NCI-H510A (cell line): ENCODE results near the gene SLC25A23.
A peak's percentile ranks its signal among the peaks of the same experiment; 100 is the strongest.
"Not testable (repeated sequence)": the region's sequence is repeated elsewhere in the genome, so short reads cannot be mapped to it uniquely, and the experiment has no call there.

Source experiments
- DNase-seq: peaks from one replicate; lab custom pipeline; 2025; lab: John Stamatoyannopoulos, UW

Gene SLC25A23

DNA sequence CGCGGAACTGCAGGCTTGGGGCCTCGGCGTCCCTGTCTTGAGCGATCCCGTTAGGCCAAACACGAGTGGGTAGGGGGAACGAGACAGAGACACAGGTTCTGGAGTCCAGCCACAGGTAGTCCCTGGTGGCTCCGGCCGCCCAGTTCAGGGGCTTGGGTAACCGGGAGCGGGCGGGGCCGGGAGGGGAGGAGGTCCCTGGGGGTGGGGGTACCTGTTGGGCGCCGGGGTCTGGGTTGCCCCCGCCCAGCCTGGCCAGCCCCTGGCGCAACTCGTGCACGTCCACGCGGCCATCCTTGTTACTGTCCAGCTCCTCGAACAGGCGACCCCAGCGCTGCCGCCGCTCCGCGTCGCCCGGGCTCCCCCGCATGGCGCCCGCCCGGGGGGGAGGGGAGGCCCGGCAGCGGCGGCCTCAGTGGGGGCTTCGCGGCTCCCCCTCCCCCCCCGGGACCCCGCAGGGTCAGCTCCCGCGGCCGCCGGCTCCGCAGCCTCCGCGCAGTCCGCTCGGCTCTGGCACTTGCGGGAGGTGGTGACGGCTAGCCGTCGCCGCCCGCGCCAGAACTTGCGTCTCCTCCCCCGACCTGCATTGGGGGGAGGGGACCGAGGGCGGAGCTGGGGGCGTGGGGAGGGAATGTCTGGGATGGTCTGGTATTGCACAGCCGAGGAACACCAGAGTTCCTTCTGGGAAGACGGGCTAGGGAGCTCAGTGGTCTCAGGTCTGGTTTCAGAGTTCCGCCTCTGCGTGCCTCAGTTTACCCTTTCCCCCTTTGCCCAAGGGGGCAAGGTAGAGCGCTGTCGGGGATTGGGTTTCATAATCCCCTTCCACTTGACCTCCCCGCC is at the start of gene SLC25A23:
Gene SLC25A23, minus strand, starts transcription at position 531 of the 837 bp plus-strand sequence. Its CDS starts 164 bp downstream, at position 367.
- DNase-seq, result peak; percentile 22

DNA sequence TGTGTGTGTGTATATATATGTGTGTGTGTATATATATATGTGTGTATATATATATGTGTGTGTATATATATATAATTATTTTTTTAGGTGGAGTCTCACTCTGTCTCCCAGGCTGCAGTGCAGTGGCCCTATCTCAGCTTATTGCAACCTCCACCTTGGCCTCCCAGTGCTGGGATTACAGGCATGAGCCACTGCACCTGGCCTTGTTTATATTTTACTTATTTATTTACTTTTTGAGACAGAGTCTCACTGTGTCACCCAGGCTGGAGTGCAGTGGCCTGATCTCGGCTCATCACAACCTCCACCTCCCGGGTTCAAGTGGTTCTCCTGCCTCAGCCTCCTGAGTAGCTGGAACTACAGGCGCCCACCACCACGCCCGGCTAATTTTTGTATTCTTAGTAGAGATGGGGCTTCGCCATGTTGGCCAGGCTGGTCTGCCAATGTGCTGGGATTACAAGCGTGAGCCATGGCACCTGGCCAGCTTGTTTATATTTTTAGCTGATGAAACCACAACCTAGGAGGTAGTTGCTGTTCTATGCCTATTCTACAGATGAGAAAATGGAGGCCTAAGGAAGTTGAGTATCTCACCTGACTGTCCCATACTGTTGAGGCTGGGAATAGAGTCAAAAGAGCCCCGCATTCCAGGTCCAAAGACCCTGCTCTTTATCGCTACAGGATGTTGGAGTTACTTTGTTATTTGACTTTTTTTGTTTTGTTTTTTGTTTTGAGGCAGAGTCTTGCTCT is 48.6 kb upstream of the SLC25A23 start:
- DNase-seq, result not testable (repeated sequence)

DNA sequence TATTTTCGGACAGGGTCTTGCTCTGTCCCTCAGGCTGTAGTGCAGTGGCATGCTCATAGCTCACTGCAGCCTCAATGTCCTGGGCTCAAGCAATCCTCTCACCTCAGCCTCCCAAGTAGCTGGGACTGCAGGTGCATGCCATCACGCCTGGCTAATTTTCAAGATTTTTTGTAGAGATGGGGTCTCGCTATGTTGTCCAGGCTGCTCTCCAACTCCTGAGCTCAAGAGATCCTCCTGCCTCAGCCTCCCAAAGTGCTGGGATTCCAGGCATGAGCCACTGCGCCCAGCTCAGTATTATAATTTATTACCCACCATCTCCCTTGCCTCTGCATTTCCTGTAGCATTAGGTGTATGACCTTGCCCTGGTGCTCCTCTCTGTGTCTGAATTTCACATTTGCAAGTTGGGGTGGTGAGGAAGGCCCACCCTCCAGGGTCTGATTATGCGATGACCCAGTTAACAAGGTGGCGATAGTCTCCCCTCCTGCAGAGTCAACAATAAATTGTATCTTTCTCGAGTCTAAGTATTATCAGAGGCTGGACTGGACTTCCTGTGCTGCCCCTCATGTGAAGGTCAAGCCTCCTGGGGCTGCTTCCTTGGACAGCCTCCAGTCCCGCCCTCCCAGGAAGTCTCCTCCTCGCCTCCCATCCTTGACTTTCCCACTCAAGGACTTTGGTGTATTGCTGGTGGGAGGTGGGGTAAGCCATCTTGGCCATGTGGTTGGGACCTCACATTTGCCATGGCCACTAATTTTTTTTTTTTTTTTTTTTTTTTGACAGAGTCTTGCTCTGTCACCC is 44.0 kb upstream of the SLC25A23 start:
- DNase-seq, result no peak

DNA sequence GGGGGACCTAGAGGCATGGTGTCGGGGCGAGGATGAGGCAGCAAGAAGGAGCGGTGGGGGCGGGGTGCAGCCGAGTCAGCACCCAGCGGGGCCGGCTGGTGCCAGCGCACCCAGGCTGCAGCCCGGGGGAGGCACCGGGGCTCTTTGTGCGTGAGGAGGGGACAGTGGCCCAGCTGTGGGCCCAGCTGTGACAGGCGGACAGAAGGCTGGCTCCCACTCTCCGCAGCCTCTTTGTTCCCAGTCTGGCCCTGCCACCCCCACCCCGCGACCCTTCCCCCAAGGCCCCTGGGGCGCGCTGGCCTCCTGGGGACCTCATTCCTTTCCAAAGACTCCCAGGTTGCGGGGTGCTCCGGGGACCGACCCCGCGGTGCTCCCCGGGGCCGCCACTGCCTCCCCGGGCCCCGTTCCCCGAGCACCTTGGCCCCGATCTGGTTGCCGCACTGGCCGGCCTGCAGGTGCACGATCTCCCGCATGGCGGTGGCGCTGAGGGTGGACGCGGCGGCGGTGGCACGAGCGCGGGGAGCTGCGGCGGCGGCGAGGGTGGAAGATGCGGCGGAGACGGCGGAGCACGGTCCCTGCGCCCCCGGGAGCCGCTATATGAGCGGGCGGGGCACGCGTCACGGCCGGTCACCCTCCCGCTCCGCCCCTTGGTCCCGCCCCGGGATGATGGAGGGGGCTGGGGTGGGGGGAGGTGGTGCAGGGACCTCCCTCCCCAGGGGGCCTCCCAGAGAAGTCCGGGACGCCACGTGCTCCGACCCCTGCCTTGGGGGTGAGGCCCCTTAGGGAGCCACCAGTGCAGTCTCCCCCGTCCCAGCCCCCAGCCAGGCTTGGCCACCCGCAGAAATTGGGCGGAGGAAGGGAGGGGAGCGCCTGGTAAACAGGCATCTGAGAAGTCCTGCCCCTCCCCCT is 42.4 kb upstream of the SLC25A23 start, which contains the start of gene TUBB4A:
Gene TUBB4A, minus strand, starts transcription at position 570 of the 909 bp plus-strand sequence. Its CDS starts 97 bp downstream, at position 473.
- DNase-seq, result no peak

DNA sequence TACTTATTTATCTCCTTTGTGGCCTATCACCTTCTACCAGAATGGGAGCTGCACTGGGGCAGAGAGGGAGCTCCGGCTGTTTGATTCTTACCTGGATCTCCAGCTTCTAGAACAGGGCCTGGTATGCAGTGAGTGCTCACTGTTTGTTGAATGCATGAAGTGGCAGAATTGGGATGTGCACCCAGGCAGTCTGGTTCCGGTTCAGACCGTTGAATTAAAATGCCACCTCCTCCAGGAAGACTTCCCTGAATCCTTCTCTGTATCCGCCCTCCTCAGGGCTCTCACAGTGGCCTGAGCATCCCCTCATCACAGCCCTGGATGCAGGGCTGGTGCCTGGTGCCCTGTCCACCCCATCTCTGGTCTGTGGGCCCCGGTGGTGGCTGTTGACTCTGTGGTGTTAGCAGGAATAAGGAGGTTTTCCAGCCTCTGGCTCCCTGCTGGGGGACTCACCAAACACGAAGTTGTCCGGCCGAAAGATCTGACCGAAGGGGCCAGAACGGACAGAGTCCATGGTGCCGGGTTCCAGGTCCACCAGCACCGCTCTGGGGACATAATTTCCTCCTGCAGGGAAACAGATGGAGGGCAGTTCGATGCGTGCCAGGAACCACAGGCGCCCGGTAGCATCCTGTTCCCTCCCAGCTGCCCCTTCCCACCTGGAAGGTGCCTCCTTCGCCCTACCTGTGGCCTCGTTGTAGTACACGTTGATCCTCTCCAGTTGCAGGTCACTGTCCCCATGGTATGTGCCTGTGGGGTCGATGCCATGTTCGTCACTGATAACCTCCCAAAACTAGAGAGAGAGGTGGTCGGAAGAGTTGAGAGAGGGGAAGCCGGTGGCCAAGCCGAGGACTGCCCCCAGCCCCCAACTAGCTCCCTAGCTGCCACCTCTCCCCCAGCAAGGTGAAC is 41.5 kb upstream of the SLC25A23 start:
- DNase-seq, result no peak

DNA sequence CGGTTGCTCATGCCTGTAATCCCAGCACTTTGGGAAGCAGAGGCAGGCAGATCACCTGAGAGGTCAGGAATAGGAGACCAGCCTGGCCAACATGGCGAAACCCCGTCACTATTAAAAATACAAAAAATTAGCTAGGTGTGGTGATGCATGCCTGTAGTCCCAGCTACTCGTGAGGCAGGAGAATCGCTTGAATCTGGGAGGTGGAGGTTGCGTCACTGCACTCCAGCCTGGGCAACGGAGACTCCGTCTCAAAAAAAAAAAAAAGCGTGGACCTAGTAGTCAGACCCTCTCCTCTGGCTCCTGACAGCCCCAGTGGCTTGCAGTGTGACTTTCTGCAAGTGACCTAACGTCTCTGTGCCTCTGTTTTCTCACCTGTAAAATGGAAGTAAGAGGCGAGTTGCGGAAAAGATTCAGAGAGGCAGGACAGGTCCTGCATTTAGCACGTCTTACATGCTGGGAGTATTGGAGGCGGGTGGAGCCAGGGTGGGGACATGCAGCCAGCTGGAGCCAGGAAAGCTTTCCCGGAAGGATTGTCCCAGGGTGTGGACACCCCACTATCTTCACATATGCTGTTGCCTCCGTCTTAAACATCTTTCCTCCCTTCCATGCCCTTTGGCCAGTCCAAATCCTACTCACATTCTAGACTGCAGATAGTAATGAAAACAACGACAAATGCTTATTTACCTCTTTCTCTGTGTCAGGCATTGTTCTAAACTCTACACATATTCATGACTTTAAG is 39.6 kb upstream of the SLC25A23 start:
- no peak for DNase-seq

DNA sequence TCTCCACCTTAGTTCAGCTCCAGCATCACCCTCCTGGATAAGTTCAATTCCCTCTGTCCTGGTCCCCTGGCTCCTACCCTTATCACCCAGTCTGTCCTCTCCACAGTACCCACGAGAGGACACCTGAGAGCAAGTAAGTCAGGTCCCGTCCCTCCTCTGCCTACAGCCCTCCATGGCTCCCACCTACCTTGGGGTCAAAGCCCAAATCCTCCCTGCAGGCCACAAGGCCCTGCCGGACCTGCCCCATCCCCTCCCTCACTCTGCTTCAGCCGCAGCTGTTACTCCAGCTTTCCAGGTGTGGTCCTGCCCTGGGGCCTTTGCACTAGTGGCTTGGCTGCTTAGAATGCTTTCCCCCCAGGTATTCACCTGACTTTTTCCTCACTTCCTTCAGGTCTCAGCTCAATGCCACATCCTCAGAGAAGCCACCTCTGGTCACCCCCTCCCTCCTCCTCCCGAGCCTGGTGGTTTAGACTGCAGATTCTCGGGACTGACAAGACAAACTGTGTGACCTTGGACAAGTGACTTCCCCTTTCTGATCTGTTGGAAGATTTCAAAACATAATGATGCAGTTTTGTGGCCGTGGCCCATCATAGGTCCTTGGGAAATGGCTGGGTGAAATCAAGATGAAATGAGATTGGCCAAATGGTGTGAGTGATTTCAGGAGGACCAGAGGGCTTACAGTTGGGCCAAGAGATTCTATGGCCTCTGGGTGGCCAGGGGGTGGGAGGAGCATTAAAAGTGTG is 38.9 kb upstream of the SLC25A23 start:
- DNase-seq, result no peak

DNA sequence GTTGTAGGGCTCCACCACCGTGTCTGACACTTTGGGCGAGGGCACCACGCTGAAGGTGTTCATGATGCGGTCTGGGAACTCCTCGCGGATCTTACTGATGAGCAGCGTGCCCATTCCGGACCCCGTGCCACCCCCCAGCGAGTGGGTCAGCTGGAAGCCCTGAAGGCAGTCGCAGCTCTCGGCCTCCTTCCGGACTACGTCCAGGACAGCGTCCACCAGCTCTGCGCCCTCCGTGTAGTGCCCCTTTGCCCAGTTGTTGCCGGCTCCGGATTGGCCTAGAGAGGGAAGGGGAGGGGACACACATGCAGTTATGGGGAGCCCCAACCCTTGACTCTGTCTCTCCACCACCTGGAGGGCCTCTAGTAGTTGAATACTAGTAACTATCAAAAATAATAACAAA is 36.4 kb upstream of the SLC25A23 start:
- no peak for DNase-seq

DNA sequence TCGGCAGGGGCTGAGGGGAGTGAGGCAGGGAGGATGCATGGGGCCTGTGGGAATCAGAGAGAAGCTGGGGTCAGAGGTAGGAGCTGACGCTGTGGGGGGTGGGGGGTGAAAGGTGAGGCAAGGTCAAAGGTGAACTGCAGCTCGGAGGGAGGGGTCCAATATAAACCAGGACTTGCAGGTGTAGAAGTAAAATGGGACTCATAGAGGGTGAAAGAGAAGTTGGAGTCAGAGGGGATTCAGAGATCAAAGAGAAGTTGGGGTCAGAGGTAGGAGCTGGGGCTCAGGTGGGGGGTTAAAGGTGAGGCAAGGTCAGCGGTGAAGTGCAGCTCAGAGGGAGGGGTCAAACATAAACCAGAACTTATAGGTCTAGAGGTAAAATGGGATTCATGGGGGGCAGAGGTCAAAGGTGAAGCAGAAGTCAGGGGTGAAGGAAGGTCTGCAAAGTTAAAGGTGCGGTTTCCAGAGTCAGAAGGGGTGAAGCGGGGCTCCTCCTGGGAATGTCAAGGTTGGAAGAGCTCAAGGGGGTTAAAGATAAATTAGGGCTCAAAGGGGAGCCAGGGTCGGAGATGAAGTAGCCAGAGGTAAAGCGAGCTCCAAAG is 34.9 kb upstream of the SLC25A23 start:
- no peak for DNase-seq

DNA sequence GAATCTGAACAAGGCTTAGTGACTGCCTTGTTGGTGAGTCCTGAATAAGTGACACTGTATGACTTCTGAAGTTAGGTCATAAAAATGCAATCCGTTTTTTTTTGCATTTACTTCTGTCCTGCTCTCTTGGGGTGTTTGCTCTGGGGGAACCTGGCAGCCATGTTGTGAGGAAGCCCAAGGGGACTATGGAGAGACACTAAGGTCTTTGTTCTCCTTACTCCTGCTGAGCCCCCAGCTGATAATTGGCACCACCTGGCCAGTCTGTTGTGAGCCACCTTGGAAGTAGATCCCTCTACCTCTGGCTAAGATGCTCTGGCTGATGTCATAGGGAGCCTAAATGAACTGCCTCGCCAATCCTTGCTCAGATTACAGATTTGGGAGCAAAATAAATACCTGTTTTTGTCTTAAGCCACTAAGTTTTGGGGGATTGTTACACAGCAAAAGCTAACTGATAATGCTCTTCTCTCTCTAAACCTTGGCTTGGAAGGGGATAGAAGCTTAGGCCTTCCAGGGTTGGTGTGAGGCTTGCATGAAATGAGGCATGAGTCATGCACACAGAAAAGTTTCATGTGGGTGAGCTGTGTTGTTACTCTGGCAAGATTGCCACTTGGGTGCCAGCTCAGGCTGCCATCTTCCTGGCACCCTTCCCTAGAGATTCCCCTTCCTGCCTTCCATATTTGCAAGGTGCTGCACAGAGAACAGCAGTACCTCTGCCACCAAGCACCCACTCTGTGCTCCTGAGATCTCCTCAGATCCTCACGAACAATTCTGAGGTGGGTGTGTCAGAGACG is 32.4 kb upstream of the SLC25A23 start:
- no peak for DNase-seq

DNA sequence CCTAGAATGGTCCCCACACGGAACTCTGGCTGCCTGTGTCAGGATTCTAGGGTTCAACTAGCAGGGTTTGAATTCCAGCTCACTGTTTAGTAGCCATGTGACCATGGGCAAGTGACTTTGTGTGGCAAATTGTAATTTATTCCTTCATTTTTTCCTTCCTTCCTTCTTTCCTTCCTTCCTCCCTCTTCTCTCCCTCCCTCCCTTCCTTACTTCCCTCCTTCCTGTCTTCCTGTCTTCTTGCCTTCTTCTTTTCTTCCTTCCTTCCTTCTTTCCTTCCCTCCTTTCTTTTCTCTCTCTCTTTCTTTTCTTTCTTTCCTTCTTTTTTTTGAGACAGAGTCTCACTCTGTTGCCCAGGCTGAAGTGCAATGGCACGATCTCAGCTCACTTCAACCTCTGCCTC is 30.5 kb upstream of the SLC25A23 start:
- no peak for DNase-seq

DNA sequence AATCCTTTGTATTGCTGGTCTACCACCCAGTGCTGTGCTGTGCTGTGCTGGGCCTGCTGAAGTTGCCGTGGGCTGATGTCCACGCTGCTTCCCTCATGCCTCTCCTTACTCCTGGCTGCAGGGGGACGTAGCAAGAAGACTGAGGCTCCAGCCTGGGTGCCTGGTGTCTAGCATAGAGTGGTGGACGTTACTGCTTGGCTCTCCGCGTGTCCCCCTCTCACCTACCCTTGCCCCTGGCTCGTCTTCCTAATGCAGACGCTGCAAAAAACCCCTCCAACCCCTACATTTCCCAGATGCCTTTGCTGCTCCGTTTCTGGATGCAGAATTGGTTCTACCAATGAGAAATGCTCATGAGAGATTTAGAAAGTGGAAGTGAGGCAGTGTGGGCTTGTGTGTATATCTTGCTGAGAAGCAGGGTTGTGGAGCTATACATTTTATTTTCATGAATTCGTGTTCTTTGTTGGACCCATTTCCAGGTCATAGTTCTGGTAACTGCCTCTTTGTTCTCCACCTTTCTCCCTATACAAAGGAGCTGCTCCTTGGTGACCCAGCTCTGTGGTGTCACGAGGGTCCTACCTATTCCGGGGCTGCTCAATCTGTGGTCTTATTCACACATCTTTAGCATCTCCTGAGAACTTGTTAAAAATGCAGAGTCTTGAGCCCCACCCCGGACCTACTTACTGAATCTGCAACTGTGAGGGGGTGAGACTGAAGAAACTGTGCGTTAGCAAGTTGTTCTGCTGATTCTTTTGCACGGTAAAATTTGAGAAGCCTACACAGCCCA is 29.9 kb upstream of the SLC25A23 start:
- no peak for DNase-seq

DNA sequence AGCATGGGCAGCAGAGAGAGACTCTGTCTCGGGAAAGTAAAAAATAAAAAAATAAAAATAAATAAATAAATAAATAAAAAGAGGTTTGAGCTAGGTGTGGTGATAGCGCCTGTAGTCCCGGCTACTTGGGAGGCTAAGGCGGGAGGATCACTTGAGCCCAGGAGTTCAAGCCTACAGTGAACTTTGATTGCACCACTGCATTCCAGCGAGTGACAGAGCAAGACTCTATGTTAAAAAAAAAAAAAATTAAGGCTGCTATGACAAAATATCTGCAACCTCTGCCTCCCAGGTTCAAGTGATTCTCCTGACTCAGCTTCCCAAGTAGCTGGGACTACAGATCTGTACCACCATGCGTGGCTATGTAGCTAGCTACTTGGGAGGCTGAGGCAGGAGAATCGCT is 25.2 kb upstream of the SLC25A23 start:
- DNase-seq, result no peak

DNA sequence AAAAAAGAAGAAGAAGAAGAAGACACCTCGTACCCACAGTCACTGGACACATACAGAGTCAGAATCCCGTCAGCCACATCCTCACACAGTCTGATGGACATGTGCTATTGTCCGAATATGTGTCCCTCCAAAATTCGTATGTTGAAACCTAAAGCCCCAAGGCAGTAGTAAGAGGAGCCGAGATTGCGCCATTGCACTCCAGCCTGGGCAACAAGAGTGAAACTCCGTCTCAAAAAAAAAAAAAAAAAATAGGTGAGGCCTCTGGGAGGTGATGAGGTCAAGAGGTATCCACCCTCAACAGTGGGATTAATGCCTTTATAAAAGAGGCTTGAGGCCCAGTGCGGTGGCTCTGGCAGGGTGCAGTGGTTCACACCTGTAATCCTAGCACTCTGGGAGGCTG is 24.6 kb upstream of the SLC25A23 start:
- no peak for DNase-seq

DNA sequence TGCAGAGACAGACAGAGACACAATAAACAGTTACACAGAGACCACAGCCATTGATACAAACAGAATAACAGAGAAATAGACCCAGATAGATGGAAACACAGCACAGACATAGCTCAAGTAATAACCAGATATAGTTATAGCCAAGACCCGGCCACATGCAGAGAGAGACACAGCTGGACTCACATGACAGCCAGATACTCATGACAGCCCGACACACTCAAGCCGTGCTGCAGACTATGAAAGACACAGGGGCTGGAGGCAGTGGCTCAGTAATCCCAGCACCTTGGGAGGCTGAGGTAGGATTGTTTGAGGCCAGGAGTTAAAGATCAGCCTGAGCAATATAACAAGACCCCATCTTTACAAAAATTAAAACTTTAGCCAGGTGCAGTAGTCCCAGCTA is 23.6 kb upstream of the SLC25A23 start:
- DNase-seq, result no peak

DNA sequence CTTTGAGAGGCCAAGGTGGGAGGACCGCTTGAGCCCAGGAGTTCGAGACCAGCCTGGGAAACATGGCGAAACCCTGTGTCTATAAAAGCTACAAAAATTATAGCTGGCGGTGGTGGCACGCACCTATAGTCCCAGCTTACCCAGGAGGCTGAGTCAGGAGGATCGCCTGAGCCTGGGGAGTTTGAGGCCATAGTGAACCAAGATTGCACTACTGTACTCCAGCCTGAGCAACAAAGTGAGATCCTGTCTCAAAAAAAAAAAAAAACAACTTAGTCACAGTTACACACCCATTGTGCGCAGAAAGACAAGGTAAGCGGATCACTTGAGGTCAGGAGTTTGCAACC is 22.7 kb upstream of the SLC25A23 start:
- DNase-seq, result no peak
